Kidney (tissue), 14 donors: ENCODE data around the gene SYT17. TPM values are rescaled to one million over a fixed set of nuclear protein-coding genes. Genes with fewer than 3 reads are reported as not detected.

Experiments
- DNase-seq, 5 donors: peaks; one replicate each; pipeline ENCODE4 v3.0.0-alpha.2; 2013 to 2020
- FAIRE-seq: peaks from 2 replicates; lab custom pipeline; 2012; peaks lifted over from hg19 to GRCh38; lab: Jason Lieb, UNC
- H3K27ac ChIP-seq, 2 donors: one replicate each; pipeline ENCODE4 v1.7.0; 2013; ENCODE audit warnings: low read depth in 2 of 2, low read length in 2 of 2, inconsistent platforms in 1 of 2
- H3K27me3 ChIP-seq: one replicate; pipeline ENCODE4 v1.7.1; 2013; ENCODE audit warnings: low read length, inconsistent platforms; ENCODE audit not compliant: control insufficient read depth, insufficient read depth
- H3K36me3 ChIP-seq, 3 donors: one replicate each; pipeline versions ENCODE4 v1.7.0 to v1.7.1; 2013; ENCODE audit warnings: low read length in 3 of 3, control low read depth in 1 of 3, inconsistent platforms in 1 of 3; ENCODE audit not compliant: insufficient read depth in 3 of 3, control insufficient read depth in 2 of 3
- H3K4me1 ChIP-seq, 3 donors: one replicate each; pipeline versions ENCODE4 v1.7.0 to v1.7.1; 2013; ENCODE audit warnings: low read length in 3 of 3, inconsistent platforms in 1 of 3, low read depth in 1 of 3; ENCODE audit not compliant: control insufficient read depth in 2 of 3, insufficient read depth in 2 of 3
- H3K4me3 ChIP-seq, 3 donors: one replicate each; pipeline versions ENCODE4 v1.7.0 to v1.8.1; 2013; ENCODE audit warnings: low read length in 3 of 3, control low read depth in 1 of 3, inconsistent platforms in 1 of 3
- H3K9ac ChIP-seq, 3 donors: one replicate each; pipeline versions ENCODE4 v1.7.0 to v1.7.1; 2013; ENCODE audit warnings: low read length in 3 of 3, control low read depth in 1 of 3, inconsistent platforms in 1 of 3
- H3K9me3 ChIP-seq, 3 donors: one replicate each; pipeline versions ENCODE4 v1.7.0 to v1.7.1; 2013; ENCODE audit warnings: low read length in 3 of 3, control low read depth in 1 of 3, inconsistent platforms in 1 of 3; ENCODE audit not compliant: control insufficient read depth in 2 of 3, insufficient read depth in 1 of 3
- intact Hi-C: fragments of 100-400 bp; cut with DNase I; formaldehyde crosslinking; loops from one replicate; pipeline ENCODE4 v1.11.1; 2022
- polyA plus RNA-seq: library from polyadenylated mRNA; stranded (reverse); fragments of 350-450 nt; fragmentation: Illumina TruSeq; extraction: RNeasy Lipid Tissue Mini Kit (QIAGEN cat#74804); gene quantifications from one replicate; pipeline ENCODE4 v1.2.3, GENCODE V29; 2014; ENCODE audit warnings: low read depth, low replicate concordance; ENCODE audit not compliant: insufficient read depth
- total RNA-seq: library from RNA; stranded (reverse); fragmentation: NEBNext Ultra II Directional; extraction: Animal tissue kit (Norgen Biotek cat#: 25700); gene quantifications from one replicate; pipeline ENCODE4 v1.2.1, GENCODE V29; 2021
- TF ChIP-seq, protein P1 (sequence below): IDR thresholded peaks from 3 replicates; pipeline ENCODE4 v1.5.1; 2012; ENCODE audit warnings: mild to moderate bottlenecking, moderate library complexity, borderline replicate concordance; ENCODE audit not compliant: insufficient read depth; ENCODE audit errors: extremely low read depth
- donor health status: control.
- donor health status: control.
- donor health status: control.
- donor health status: control.
- donor health status: control.
- donor health status: DM: yes; HTN: yes; CAD: no.
- donor health status: Normal renal cell carcinoma (clear cell type).

The SYT17 gene
- total and polyA plus RNA-seq, 2 donors from 2014 or later = 5.8 to 8.8 TPM

DNA sequence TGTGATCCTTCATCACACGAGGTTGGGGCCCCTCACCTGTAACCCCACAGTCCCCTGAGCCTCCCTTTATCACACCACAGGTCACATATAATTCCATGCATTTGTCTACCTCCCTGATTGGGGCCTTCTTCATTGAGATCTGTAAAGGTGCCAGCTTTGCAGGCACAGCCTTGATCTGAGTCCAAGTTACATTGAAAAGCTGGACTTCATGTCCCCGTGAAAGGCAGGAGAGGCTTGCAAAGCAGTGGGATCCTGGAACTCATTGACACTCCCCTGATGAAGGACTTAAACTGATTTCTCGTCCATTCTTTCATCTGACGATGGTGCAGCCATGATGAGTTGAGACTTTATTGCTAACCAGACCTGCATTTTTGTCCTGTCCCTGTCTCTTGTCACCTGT lies 3.8 kb upstream of the SYT17 start:
- Histone ChIP-seq H3K9ac (no peak overlapping the region), H3K27ac (no peak overlapping the region), H3K36me3 (no peaks in the 10 kb centered on the region), H3K4me3 (no peak overlapping the region), H3K9me3 (peaks cover 0 to 4% (median 0%) of the 10 kb centered on the region in 3 donors), H3K4me1 (no peaks in the 10 kb centered on the region), H3K27me3 (no peaks in the 10 kb centered on the region)
- intact Hi-C loops = no loop called here
- DNase-seq (no peak), FAIRE-seq (no peak)
- TF ChIP-seq, protein P1, sequence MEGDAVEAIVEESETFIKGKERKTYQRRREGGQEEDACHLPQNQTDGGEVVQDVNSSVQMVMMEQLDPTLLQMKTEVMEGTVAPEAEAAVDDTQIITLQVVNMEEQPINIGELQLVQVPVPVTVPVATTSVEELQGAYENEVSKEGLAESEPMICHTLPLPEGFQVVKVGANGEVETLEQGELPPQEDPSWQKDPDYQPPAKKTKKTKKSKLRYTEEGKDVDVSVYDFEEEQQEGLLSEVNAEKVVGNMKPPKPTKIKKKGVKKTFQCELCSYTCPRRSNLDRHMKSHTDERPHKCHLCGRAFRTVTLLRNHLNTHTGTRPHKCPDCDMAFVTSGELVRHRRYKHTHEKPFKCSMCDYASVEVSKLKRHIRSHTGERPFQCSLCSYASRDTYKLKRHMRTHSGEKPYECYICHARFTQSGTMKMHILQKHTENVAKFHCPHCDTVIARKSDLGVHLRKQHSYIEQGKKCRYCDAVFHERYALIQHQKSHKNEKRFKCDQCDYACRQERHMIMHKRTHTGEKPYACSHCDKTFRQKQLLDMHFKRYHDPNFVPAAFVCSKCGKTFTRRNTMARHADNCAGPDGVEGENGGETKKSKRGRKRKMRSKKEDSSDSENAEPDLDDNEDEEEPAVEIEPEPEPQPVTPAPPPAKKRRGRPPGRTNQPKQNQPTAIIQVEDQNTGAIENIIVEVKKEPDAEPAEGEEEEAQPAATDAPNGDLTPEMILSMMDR = no peak

DNA sequence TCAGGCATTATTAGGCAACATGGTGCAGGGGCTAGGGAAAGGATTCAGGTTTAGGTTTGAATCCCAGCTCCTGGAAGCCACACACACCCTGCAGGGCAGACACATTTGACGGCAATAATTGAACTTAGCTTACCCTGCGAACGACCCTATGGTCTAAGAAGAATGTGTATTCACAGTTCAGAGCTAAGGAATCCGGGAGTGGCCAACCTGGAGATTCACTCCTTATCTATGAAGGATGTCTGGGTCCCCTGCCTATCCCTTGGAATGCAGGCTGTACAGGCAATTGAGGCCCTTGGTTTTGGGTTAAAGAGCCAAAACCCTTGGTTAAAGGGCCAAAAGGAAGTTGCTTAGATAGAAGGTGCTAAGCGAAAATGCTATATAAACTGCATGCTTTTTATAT lies 2.9 kb upstream of the SYT17 start:
- Histone ChIP-seq H3K27ac (no peak overlapping the region), H3K36me3 (no peaks in the 10 kb centered on the region), H3K9me3 (peaks cover 0 to 4% (median 0%) of the 10 kb centered on the region in 3 donors), H3K4me1 (no peaks in the 10 kb centered on the region), H3K4me3 (no peak overlapping the region), H3K27me3 (no peaks in the 10 kb centered on the region), H3K9ac (no peak overlapping the region)
- TF ChIP-seq, protein P1 = no peak
- intact Hi-C loops = no loop called here
- DNase-seq (no peak), FAIRE-seq (no peak)

DNA sequence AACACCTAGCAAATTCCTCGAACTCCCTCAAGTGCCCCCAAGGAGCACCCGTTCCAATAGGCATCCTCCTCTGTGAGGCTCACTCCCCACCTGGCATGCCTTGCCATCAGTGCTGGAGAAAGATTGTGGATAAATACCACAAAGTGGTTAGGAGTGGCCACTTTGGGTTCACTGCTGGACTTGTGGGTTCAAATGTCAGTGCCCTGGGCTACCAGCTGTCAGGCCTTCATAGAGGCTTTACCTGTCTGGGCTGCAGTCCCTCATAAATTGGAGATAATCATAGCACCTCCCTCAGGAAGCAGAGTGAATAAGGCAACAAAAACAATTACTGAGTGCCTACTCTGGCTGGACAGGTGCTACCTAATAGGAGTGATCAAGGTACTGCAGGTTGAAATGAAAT lies 1.5 kb upstream of the SYT17 start:
- TF ChIP-seq, protein P1 = no peak
- Histone ChIP-seq H3K36me3 (no peaks in the 10 kb centered on the region), H3K9me3 (peaks cover 0 to 4% (median 0%) of the 10 kb centered on the region in 3 donors), H3K9ac (no peak overlapping the region), H3K4me3 (no peak overlapping the region), H3K4me1 (no peaks in the 10 kb centered on the region), H3K27ac (no peak overlapping the region), H3K27me3 (no peaks in the 10 kb centered on the region)
- DNase-seq (no peak), FAIRE-seq (no peak)
- intact Hi-C loops = no loop called here
